Measurements from ENCODE around the gene SMPD2. TPM values are rescaled to one million over a fixed set of nuclear protein-coding genes. Genes with fewer than 3 reads are reported as not detected.

Gene SMPD2
- total and polyA plus RNA-seq, 2 donors (not counting 1 experiment from before 2014, with no cell fraction given): 35.7 to 43.9 TPM

DNA sequence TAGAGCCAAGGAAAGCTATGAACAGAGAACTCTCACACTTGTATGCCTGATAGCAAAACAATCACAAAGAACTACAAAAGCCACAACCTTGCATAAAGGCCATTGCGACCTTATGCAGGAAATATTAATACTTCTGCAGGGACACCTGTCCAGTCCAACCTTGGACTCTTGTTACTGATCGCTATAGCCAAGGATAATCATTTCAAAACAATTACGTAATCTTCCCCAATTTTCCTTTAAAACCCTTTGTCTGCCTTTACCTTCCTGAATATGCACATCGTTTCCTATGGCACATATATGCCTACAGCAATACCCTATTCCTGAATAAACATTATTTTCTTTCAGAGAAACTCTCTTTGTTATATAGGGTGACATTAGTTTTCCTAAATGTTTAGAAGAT, 22.9 kb upstream of the SMPD2 start:
- intact Hi-C loops (cut with micrococcal nuclease): no loop called here
- H3K27ac ChIP-seq (ENCODE audit: low read length in 2 of 2): no peak overlapping the region
- ChIA-PET POLR2A (no interaction called here), CTCF (no interaction called here)
- no peaks in the 10 kb centered on the region for H3K36me3 ChIP-seq (replicated peaks in 1 of 2; ENCODE audit: control extremely low read depth in 1 of 2, control insufficient read depth in 1 of 2, extremely low read depth in 1 of 2, insufficient read depth in 2 of 2, low read length in 1 of 2)
- H3K27me3 ChIP-seq (replicated peaks in 1 of 4; ENCODE audit: control extremely low read depth in 1 of 4, control insufficient read depth in 3 of 4, insufficient read depth in 4 of 4, low read length in 3 of 4): no peaks in the 10 kb centered on the region
- DNase-seq (no peak), ATAC-seq (ENCODE audit: low read depth) (no peak)
- H3K9me3 Mint-ChIP-seq (ENCODE audit: insufficient read depth): no peaks in the 10 kb centered on the region
- no peaks in the 10 kb centered on the region for H3K27me3 Mint-ChIP-seq
- TF ChIP-seq, protein P1, sequence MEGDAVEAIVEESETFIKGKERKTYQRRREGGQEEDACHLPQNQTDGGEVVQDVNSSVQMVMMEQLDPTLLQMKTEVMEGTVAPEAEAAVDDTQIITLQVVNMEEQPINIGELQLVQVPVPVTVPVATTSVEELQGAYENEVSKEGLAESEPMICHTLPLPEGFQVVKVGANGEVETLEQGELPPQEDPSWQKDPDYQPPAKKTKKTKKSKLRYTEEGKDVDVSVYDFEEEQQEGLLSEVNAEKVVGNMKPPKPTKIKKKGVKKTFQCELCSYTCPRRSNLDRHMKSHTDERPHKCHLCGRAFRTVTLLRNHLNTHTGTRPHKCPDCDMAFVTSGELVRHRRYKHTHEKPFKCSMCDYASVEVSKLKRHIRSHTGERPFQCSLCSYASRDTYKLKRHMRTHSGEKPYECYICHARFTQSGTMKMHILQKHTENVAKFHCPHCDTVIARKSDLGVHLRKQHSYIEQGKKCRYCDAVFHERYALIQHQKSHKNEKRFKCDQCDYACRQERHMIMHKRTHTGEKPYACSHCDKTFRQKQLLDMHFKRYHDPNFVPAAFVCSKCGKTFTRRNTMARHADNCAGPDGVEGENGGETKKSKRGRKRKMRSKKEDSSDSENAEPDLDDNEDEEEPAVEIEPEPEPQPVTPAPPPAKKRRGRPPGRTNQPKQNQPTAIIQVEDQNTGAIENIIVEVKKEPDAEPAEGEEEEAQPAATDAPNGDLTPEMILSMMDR (IDR thresholded peaks at IDR 0.05): no peak
- peaks cover 3% of the 10 kb centered on the region for H3K4me1 Mint-ChIP-seq
- no peak overlapping the region for H3K4me2 ChIP-seq (replicated peaks; ENCODE audit: low read depth, low read length, poor library complexity, severe bottlenecking)
- WGBS (ENCODE audit: insufficient coverage): 87% methylated on average over 3 of the region's 4 CpGs
- H3K27ac Mint-ChIP-seq: no peak overlapping the region
- H3K4me3 Mint-ChIP-seq: no peak overlapping the region
- H3K9ac ChIP-seq (ENCODE audit: low read length): no peak overlapping the region
- H3K9me3 ChIP-seq (ENCODE audit: control extremely low read depth in 1 of 3, control insufficient read depth in 2 of 3, insufficient read depth in 1 of 3, low read length in 2 of 3): no peaks in the 10 kb centered on the region
- H2AFZ ChIP-seq (ENCODE audit: insufficient read depth, low read depth, low read length, poor library complexity, severe bottlenecking): no peak overlapping the region
- no peaks in the 10 kb centered on the region for H4K20me1 ChIP-seq (ENCODE audit: control insufficient read depth, insufficient read depth, low read length, poor library complexity, severe bottlenecking)
- no peaks in the 10 kb centered on the region for H3K79me2 ChIP-seq (ENCODE audit: control insufficient read depth, insufficient read depth, low read length)
- peaks cover 0 to 3% of the 10 kb centered on the region in 2 donors for H3K4me1 ChIP-seq (ENCODE audit: control insufficient read depth in 2 of 2, insufficient read depth in 2 of 2, low read length in 2 of 2)
- no peak overlapping the region for H3K4me3 ChIP-seq (ENCODE audit: control extremely low read depth in 1 of 5, extremely low read depth in 1 of 5, insufficient read depth in 1 of 5, low read depth in 2 of 5, low read length in 4 of 5)

DNA sequence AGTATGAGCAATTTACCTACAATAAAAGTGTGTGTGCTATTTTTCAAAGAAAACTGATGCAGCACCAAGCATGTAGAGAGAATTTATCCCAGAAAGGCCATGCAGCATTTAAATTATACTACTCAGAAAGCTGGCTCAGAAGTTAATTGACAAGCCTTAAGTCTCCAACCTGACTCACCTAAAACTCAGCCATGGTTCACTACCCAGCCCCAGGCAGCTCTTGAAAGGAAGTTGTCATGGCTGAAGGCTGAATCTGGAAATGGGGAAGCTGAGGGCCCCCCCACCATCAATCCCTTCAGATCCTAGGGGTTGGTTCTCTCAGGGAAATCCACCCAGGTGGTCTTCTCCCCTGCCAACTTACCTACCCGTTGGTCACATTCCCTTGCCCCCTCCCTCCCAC, 19.8 kb upstream of the SMPD2 start:
- Histone ChIP-seq H3K79me2 (ENCODE audit: control insufficient read depth, insufficient read depth, low read length) (no peaks in the 10 kb centered on the region), H3K36me3 (replicated peaks in 1 of 2; ENCODE audit: control extremely low read depth in 1 of 2, control insufficient read depth in 1 of 2, extremely low read depth in 1 of 2, insufficient read depth in 2 of 2, low read length in 1 of 2) (no peaks in the 10 kb centered on the region), H3K4me2 (replicated peaks; ENCODE audit: low read depth, low read length, poor library complexity, severe bottlenecking) (no peak overlapping the region), H3K9me3 (ENCODE audit: control extremely low read depth in 1 of 3, control insufficient read depth in 2 of 3, insufficient read depth in 1 of 3, low read length in 2 of 3) (no peaks in the 10 kb centered on the region), H2AFZ (ENCODE audit: insufficient read depth, low read depth, low read length, poor library complexity, severe bottlenecking) (no peak overlapping the region), H3K27ac (ENCODE audit: low read length in 2 of 2) (no peak overlapping the region), H3K4me3 (ENCODE audit: control extremely low read depth in 1 of 5, extremely low read depth in 1 of 5, insufficient read depth in 1 of 5, low read depth in 2 of 5, low read length in 4 of 5) (no peak overlapping the region), H3K27me3 (replicated peaks in 1 of 4; ENCODE audit: control extremely low read depth in 1 of 4, control insufficient read depth in 3 of 4, insufficient read depth in 4 of 4, low read length in 3 of 4) (no peaks in the 10 kb centered on the region), H4K20me1 (ENCODE audit: control insufficient read depth, insufficient read depth, low read length, poor library complexity, severe bottlenecking) (no peaks in the 10 kb centered on the region), H3K4me1 (ENCODE audit: control insufficient read depth in 2 of 2, insufficient read depth in 2 of 2, low read length in 2 of 2) (peaks cover 0 to 3% of the 10 kb centered on the region in 2 donors), H3K9ac (ENCODE audit: low read length) (no peak overlapping the region)
- TF ChIP-seq EZH2 (IDR thresholded peaks at IDR 0.05; ENCODE audit: borderline replicate concordance, insufficient read depth, low read depth, low read length, poor library complexity, severe bottlenecking): no peak
- TF ChIP-seq, protein P1 (IDR thresholded peaks at IDR 0.05): no peak
- DNase-seq: no peak
- CTCF ChIA-PET: no interaction called here
- no peaks in the 10 kb centered on the region for H3K9me3 Mint-ChIP-seq (ENCODE audit: insufficient read depth)
- POLR2A ChIA-PET: no interaction called here
- no peaks in the 10 kb centered on the region for H3K27me3 Mint-ChIP-seq
- WGBS (ENCODE audit: insufficient coverage): no CpG with 5 or more reads among the region's 1 CpG
- no peak overlapping the region for H3K27ac Mint-ChIP-seq
- intact Hi-C loops (cut with micrococcal nuclease): no loop called here
- no peak overlapping the region for H3K4me3 Mint-ChIP-seq
- peaks cover 4% of the 10 kb centered on the region for H3K4me1 Mint-ChIP-seq
- no peak for ATAC-seq (ENCODE audit: low read depth)
